HFF-Myc (cell line): Measurements from ENCODE around the gene ZNF605.
"Not testable (repeated sequence)": the region's sequence is repeated elsewhere in the genome, so short reads cannot be mapped to it uniquely, and the experiment has no call there.

ENCODE experiments used
- DNase-seq: peaks from one replicate; pipeline ENCODE4 v3.0.0-alpha.2; 2011; ENCODE audit warnings: low read depth; ENCODE audit errors: extremely low read depth
- H3K4me3 ChIP-seq: replicated peaks from 2 replicates; pipeline ENCODE4 v1.5.1; 2011; ENCODE audit warnings: low read depth, mild to moderate bottlenecking, control low read depth, low read length
- CTCF ChIP-seq: IDR thresholded peaks from 2 replicates; pipeline ENCODE4 v1.5.1; 2012; ENCODE audit warnings: mild to moderate bottlenecking, low read depth, low read length, control low read depth; ENCODE audit errors: missing control alignments

The ZNF605 gene

GRCh38 chr12:132956011-132956788, at the start of gene ZNF605:
Gene ZNF605 (minus strand): TSS chr12:132956306. CDS start chr12:132945635, 10,671 bp downstream.
- H3K4me3 ChIP-seq: peak within 1 kb of the TSS; percentile 78
- TF ChIP-seq CTCF: no peak
- DNase-seq: peak; percentile 61

GRCh38 chr12:132998741-132999140, 42.6 kb upstream of the ZNF605 start:
- no peak overlapping the region for H3K4me3 ChIP-seq
- DNase-seq: no peak
- TF ChIP-seq CTCF: no peak

GRCh38 chr12:132986885-132987225, 30.7 kb upstream of the ZNF605 start:
- peak overlapping the region; percentile 94 for H3K4me3 ChIP-seq
- DNase-seq: no peak
- TF ChIP-seq CTCF: no peak

GRCh38 chr12:132986001-132986884, 30.1 kb upstream of the ZNF605 start, which contains the start of gene ZNF26:
Gene ZNF26 (plus strand): TSS chr12:132986367. CDS start chr12:132986841, 474 bp downstream.
- no peak for TF ChIP-seq CTCF
- H3K4me3 ChIP-seq: peak within 1 kb of the TSS; percentile 94
- peak; percentile 74 for DNase-seq

GRCh38 chr12:132976870-132977269, 20.8 kb upstream of the ZNF605 start:
- TF ChIP-seq CTCF: peak; percentile 31
- DNase-seq, H3K4me3 ChIP-seq: not testable (repeated sequence)

- DNase-seq: no peak
- H3K4me3 ChIP-seq: no peak overlapping the region
- TF ChIP-seq CTCF: no peak
These were observed 16.3 kb upstream of the ZNF605 start for GRCh38 chr12:132972374-132972773.
